ENCODE results near the gene RBM38. TPM values are rescaled to one million over a fixed set of nuclear protein-coding genes. Genes with fewer than 3 reads are reported as not detected.

The RBM38 gene
- total and polyA plus RNA-seq, 9 of the 15 experiments (the other 6 are each of a cell fraction or from before 2014, with no cell fraction given), result 0.28 to 82.4 (median 33.2) TPM

GRCh38 chr20:57414867-57415592 is 23.8 kb downstream of the RBM38 start (continued):
- TF ChIP-seq ZMIZ1 (IDR thresholded peaks at IDR 0.05; ENCODE audit: low read depth in 2 of 2, low read length in 2 of 2) (0 out of 4 replicates have a peak, but pooled peaks of 1 of the 2 experiments have one; percentile 3), HIVEP1 (CRISPR knock-in tag; IDR thresholded peaks at IDR 0.05) (no peak), NRF1 (conservative IDR thresholded peaks at IDR 0.05 in 1 of 2, IDR thresholded peaks at IDR 0.05 in 1 of 2) (no peak), HDAC2 (IDR thresholded peaks at IDR 0.05) (peak; percentile 98), ZNF165 (CRISPR knock-in tag; IDR thresholded peaks at IDR 0.05; ENCODE audit: borderline replicate concordance) (no peak), EGR1 (conservative IDR thresholded peaks at IDR 0.05) (peak; percentile 69), MBD1 (CRISPR knock-in tag; IDR thresholded peaks at IDR 0.05) (no peak), XRCC4 (IDR thresholded peaks at IDR 0.05; ENCODE audit: extremely low read depth, insufficient read depth, insufficient read length) (no peak), NFIC (IDR thresholded peaks at IDR 0.05) (peak; percentile 29), ADNP (tag; IDR thresholded peaks at IDR 0.05) (peak; percentile 98), BRF1 (IDR thresholded peaks at IDR 0.05; ENCODE audit: borderline replicate concordance, extremely low read depth, insufficient read length) (no peak), NCOA2 (IDR thresholded peaks at IDR 0.05; ENCODE audit: partially characterized antibody in 2 of 2) (no peak), ATF1 (CRISPR knock-in tag; IDR thresholded peaks at IDR 0.05) (no peak), ATF1 (tag; IDR thresholded peaks at IDR 0.05) (peak; percentile 49; the same call in 1 of the 2 replicates), ZNF324 (CRISPR knock-in tag; IDR thresholded peaks at IDR 0.05) (no peak), E2F5 (CRISPR knock-in tag; IDR thresholded peaks at IDR 0.05) (no peak), VEZF1 (CRISPR knock-in tag; IDR thresholded peaks at IDR 0.05) (peak; percentile 66), NCOA1 (IDR thresholded peaks at IDR 0.05; ENCODE audit: low read depth) (peak; percentile 19; the same call in 1 of the 2 replicates), HCFC1 (IDR thresholded peaks at IDR 0.05; ENCODE audit: low read depth, low read length) (no peak), TEAD4 (IDR thresholded peaks at IDR 0.05; ENCODE audit: low read length) (peak; percentile 58; the same call in 1 of the 2 replicates), TEAD4 (CRISPR knock-in tag; IDR thresholded peaks at IDR 0.05; ENCODE audit: borderline replicate concordance) (no peak), NBN (IDR thresholded peaks at IDR 0.05; ENCODE audit: low read depth) (peak; percentile 8; the same call in 1 of the 2 replicates)
